Measurements from ENCODE around the gene RNF121.

The RNF121 gene

GRCh38 chr11:71979094-71979493, 50.2 kb downstream of the RNF121 start:
- no peak overlapping the region for H3K27ac Mint-ChIP-seq
- no peaks in the 10 kb centered on the region for H3K9me3 Mint-ChIP-seq
- H3K27me3 Mint-ChIP-seq (ENCODE audit: low read depth) = no peaks in the 10 kb centered on the region
- peaks cover 30% of the 10 kb centered on the region for H3K36me3 Mint-ChIP-seq (ENCODE audit: low read depth)
- no peak overlapping the region for H3K4me3 Mint-ChIP-seq
- no peak for TF ChIP-seq CTCF (IDR thresholded peaks at IDR 0.05; ENCODE audit: unreplicated experiment in 3 of 3)
- no peaks in the 10 kb centered on the region for H3K4me1 Mint-ChIP-seq

- no peaks in the 10 kb centered on the region for H3K27me3 Mint-ChIP-seq (ENCODE audit: low read depth)
- H3K9me3 Mint-ChIP-seq = no peaks in the 10 kb centered on the region
- peaks cover 30% of the 10 kb centered on the region for H3K36me3 Mint-ChIP-seq (ENCODE audit: low read depth)
- H3K4me1 Mint-ChIP-seq = no peaks in the 10 kb centered on the region
- no peak overlapping the region for H3K27ac Mint-ChIP-seq
- TF ChIP-seq CTCF (IDR thresholded peaks at IDR 0.05; ENCODE audit: unreplicated experiment in 3 of 3) = no peak
- no peak overlapping the region for H3K4me3 Mint-ChIP-seq
Measured at GRCh38 chr11:71979602-71980001, 50.8 kb downstream of the RNF121 start.

- Mint-ChIP-seq H3K27me3 (ENCODE audit: low read depth) (no peaks in the 10 kb centered on the region), H3K36me3 (ENCODE audit: low read depth) (peaks cover 36% of the 10 kb centered on the region), H3K4me1 (peaks cover 18% of the 10 kb centered on the region), H3K4me3 (no peak overlapping the region), H3K27ac (no peak overlapping the region), H3K9me3 (no peaks in the 10 kb centered on the region)
- no peak for TF ChIP-seq CTCF (IDR thresholded peaks at IDR 0.05; ENCODE audit: unreplicated experiment in 3 of 3)
Measured at GRCh38 chr11:71986131-71986530, 57.3 kb downstream of the RNF121 start.

- no peaks in the 10 kb centered on the region for H3K27me3 Mint-ChIP-seq (ENCODE audit: low read depth)
- peaks cover 36% of the 10 kb centered on the region for H3K36me3 Mint-ChIP-seq (ENCODE audit: low read depth)
- H3K4me1 Mint-ChIP-seq = peaks cover 18% of the 10 kb centered on the region
- H3K4me3 Mint-ChIP-seq = no peak overlapping the region
- TF ChIP-seq CTCF (IDR thresholded peaks at IDR 0.05; ENCODE audit: unreplicated experiment in 3 of 3) = no peak
- no peaks in the 10 kb centered on the region for H3K9me3 Mint-ChIP-seq
- H3K27ac Mint-ChIP-seq = peak overlapping the region in 2 of 3 experiments; percentile 36 to 84
Measured at GRCh38 chr11:71987521-71987920, 58.7 kb downstream of the RNF121 start.

GRCh38 chr11:71988050-71988449, 59.2 kb downstream of the RNF121 start:
- Mint-ChIP-seq H3K27ac (peak overlapping the region in 2 of 3 experiments; percentile 36 to 84), H3K9me3 (no peaks in the 10 kb centered on the region), H3K27me3 (ENCODE audit: low read depth) (no peaks in the 10 kb centered on the region), H3K4me3 (no peak overlapping the region), H3K4me1 (peaks cover 18% of the 10 kb centered on the region), H3K36me3 (ENCODE audit: low read depth) (peaks cover 39% of the 10 kb centered on the region)
- no peak for TF ChIP-seq CTCF (IDR thresholded peaks at IDR 0.05; ENCODE audit: unreplicated experiment in 3 of 3)

GRCh38 chr11:71990701-71991100, 61.9 kb downstream of the RNF121 start:
- Mint-ChIP-seq H3K27ac (no peak overlapping the region), H3K4me3 (no peak overlapping the region), H3K27me3 (ENCODE audit: low read depth) (no peaks in the 10 kb centered on the region), H3K36me3 (ENCODE audit: low read depth) (peaks cover 42% of the 10 kb centered on the region), H3K9me3 (no peaks in the 10 kb centered on the region), H3K4me1 (peaks cover 20% of the 10 kb centered on the region)
- TF ChIP-seq CTCF (IDR thresholded peaks at IDR 0.05; ENCODE audit: unreplicated experiment in 3 of 3) = no peak
